H1 (cell line): ENCODE data around the gene KIF25. TPM values are rescaled to one million over a fixed set of nuclear protein-coding genes. Genes with fewer than 3 reads are reported as not detected.

Source experiments
- CTCF ChIA-PET: fragments of 300-600 bp; sonication (Branson Sonifier 250); formaldehyde crosslinking; loops from one replicate; lab custom pipeline; 2021; ENCODE audit not compliant: partially characterized antibody; lab: Charles Lee
- POLR2A ChIA-PET: fragments of 300-600 bp; sonication (Branson Sonifier 250); formaldehyde crosslinking; loops from one replicate; lab custom pipeline; 2021; ENCODE audit warnings: inconsistent platforms; ENCODE audit not compliant: partially characterized antibody; lab: Charles Lee
- DNase-seq, 2 experiments: peaks; one replicate each; pipeline versions ENCODE4 v3.0.0 to v3.0.0-alpha.2; 2010 to 2022; ENCODE audit warnings: low spot score in 2 of 2, low read depth in 1 of 2, mixed read lengths in 1 of 2
- FAIRE-seq: peaks from 2 replicates; lab custom pipeline; 2011; peaks lifted over from hg19 to GRCh38; lab: Jason Lieb, UNC
- H2AFZ ChIP-seq: 2 replicates; pipeline ENCODE4 v1.8.1; 2012; ENCODE audit warnings: low read length, inconsistent platforms
- H2AK5ac ChIP-seq: 2 replicates; pipeline ENCODE4 v1.6.1; 2013; ENCODE audit warnings: low read depth, low read length
- H2BK120ac ChIP-seq: replicated peaks from 2 replicates; pipeline ENCODE3; 2013; ENCODE audit warnings: low read depth, low read length, inconsistent platforms
- H2BK12ac ChIP-seq: 2 replicates; pipeline ENCODE4 v1.6.1; 2013; ENCODE audit warnings: low read depth, low read length
- H2BK15ac ChIP-seq: 2 replicates; pipeline ENCODE4 v1.6.1; 2013; ENCODE audit warnings: low read length
- H2BK20ac ChIP-seq: 2 replicates; pipeline ENCODE4 v1.6.1; 2013; ENCODE audit warnings: low read length
- H2BK5ac ChIP-seq: 2 replicates; pipeline ENCODE4 v1.6.1; 2013; ENCODE audit warnings: low read depth, low read length
- H3K14ac ChIP-seq: 2 replicates; pipeline ENCODE4 v1.6.1; 2013; ENCODE audit warnings: inconsistent platforms; ENCODE audit not compliant: insufficient read length
- H3K18ac ChIP-seq: 2 replicates; pipeline ENCODE4 v1.6.1; 2013; ENCODE audit warnings: low read length; ENCODE audit errors: extremely low read depth
- H3K23ac ChIP-seq: 2 replicates; pipeline ENCODE4 v1.6.1; 2013; ENCODE audit warnings: inconsistent platforms; ENCODE audit not compliant: insufficient read length
- H3K23me2 ChIP-seq: 2 replicates; pipeline ENCODE4 v1.6.1; 2013; ENCODE audit warnings: low read depth, low read length
- H3K27ac ChIP-seq: 2 replicates; pipeline ENCODE4 v1.6.1; 2011; ENCODE audit warnings: low read depth, low read length, inconsistent platforms
- H3K27me3 ChIP-seq, 4 experiments: replicated peaks in 1 of 4; 1 replicate in 1 of 4; 2 replicates in 3 of 4; pipeline versions ENCODE4 v1.6.1 to v1.8.1; 2011 to 2013; ENCODE audit warnings: low read length in 3 of 4, mild to moderate bottlenecking in 3 of 4, inconsistent platforms in 2 of 4, mixed read lengths in 2 of 4, moderate library complexity in 1 of 4; ENCODE audit not compliant: control insufficient read depth in 3 of 4, insufficient read depth in 3 of 4; ENCODE audit errors: extremely low read depth in 1 of 4
- H3K36me3 ChIP-seq, 4 experiments: 2 replicates each; pipeline versions ENCODE4 v1.6.1 to v1.8.1; 2011 to 2013; ENCODE audit warnings: mild to moderate bottlenecking in 4 of 4, low read length in 3 of 4, moderate library complexity in 2 of 4, control low read depth in 1 of 4, inconsistent platforms in 1 of 4; ENCODE audit not compliant: insufficient read depth in 4 of 4, control insufficient read depth in 2 of 4
- H3K4ac ChIP-seq: replicated peaks from 2 replicates; pipeline ENCODE3; 2013; ENCODE audit warnings: low read length, low read depth, mixed read lengths, inconsistent platforms; ENCODE audit not compliant: insufficient read length
- H3K4me1 ChIP-seq, 4 experiments: replicated peaks in 1 of 4; 1 replicate in 1 of 4; 2 replicates in 3 of 4; pipeline versions ENCODE4 v1.6.1 to v1.8.1; 2011 to 2013; ENCODE audit warnings: low read length in 3 of 4, inconsistent platforms in 2 of 4, mixed read lengths in 1 of 4; ENCODE audit not compliant: insufficient read depth in 4 of 4, control insufficient read depth in 3 of 4
- H3K4me2 ChIP-seq, 2 experiments: 2 replicates each; pipeline versions ENCODE4 v1.6.1 to v1.8.1; 2011 to 2013; ENCODE audit warnings: low read depth in 2 of 2, low read length in 2 of 2, control low read depth in 1 of 2, inconsistent platforms in 1 of 2, mild to moderate bottlenecking in 1 of 2; ENCODE audit not compliant: insufficient read depth in 1 of 2
- H3K4me3 ChIP-seq, 4 experiments: fragments of 200-600, 300-600 bp in 1 of 4; sonication (generic), shearing (Covaris generic), sonication (Bioruptor Twin) in 1 of 4; 2 replicates each; pipeline versions ENCODE4 v1.5.1 to v1.8.1; 2011 to 2016; ENCODE audit warnings: low read length in 4 of 4, low read depth in 3 of 4, control low read depth in 2 of 4, inconsistent platforms in 2 of 4, mild to moderate bottlenecking in 2 of 4, mixed read lengths in 1 of 4, moderate library complexity in 1 of 4; ENCODE audit not compliant: insufficient read depth in 2 of 4; ENCODE audit errors: extremely low read depth in 1 of 4
- H3K56ac ChIP-seq: replicated peaks from 2 replicates; pipeline ENCODE3; 2013; ENCODE audit warnings: low read depth, mild to moderate bottlenecking, mixed read lengths, low read length, inconsistent platforms; ENCODE audit not compliant: insufficient read length
- H3K79me1 ChIP-seq: 2 replicates; pipeline ENCODE4 v1.6.1; 2013; ENCODE audit warnings: low read depth, low read length, control low read depth
- H3K79me2 ChIP-seq, 2 experiments: 2 replicates each; pipeline versions ENCODE4 v1.6.1 to v1.8.1; 2012 to 2013; ENCODE audit warnings: low read length in 2 of 2, mild to moderate bottlenecking in 2 of 2, inconsistent platforms in 1 of 2; ENCODE audit not compliant: insufficient read depth in 2 of 2, control insufficient read depth in 1 of 2
- H3K9ac ChIP-seq, 4 experiments: replicated peaks in 1 of 4; 1 replicate in 1 of 4; 2 replicates in 3 of 4; pipeline versions ENCODE4 v1.6.1 to v1.8.1; 2011 to 2013; ENCODE audit warnings: low read depth in 3 of 4, low read length in 3 of 4, control low read depth in 2 of 4, mild to moderate bottlenecking in 2 of 4, moderate library complexity in 2 of 4, inconsistent platforms in 1 of 4; ENCODE audit errors: extremely low read depth in 1 of 4
- H3K9me3 ChIP-seq, 2 experiments: 2 replicates each; pipeline versions ENCODE4 v1.6.1 to v1.8.1; 2012 to 2013; ENCODE audit warnings: mild to moderate bottlenecking in 2 of 2, moderate library complexity in 2 of 2, control low read depth in 1 of 2, inconsistent platforms in 1 of 2, low read depth in 1 of 2, low read length in 1 of 2, mixed read lengths in 1 of 2; ENCODE audit not compliant: insufficient read depth in 2 of 2
- H4K20me1 ChIP-seq, 2 experiments: replicated peaks in 1 of 2; 2 replicates each; pipeline versions ENCODE3 to v1.8.1; 2011 to 2013; ENCODE audit warnings: inconsistent platforms in 2 of 2, low read length in 2 of 2, mild to moderate bottlenecking in 1 of 2; ENCODE audit not compliant: insufficient read depth in 2 of 2, control insufficient read depth in 1 of 2
- H4K5ac ChIP-seq: 2 replicates; pipeline ENCODE4 v1.6.1; 2013; ENCODE audit warnings: low read length, low read depth, mixed read lengths, inconsistent platforms; ENCODE audit not compliant: insufficient read length
- H4K8ac ChIP-seq: 2 replicates; pipeline ENCODE4 v1.8.0; 2013; ENCODE audit warnings: mild to moderate bottlenecking, moderate library complexity, low read length, inconsistent platforms; ENCODE audit not compliant: insufficient read depth; ENCODE audit errors: extremely low read depth
- H4K91ac ChIP-seq: replicated peaks from 2 replicates; pipeline ENCODE3; 2013; ENCODE audit warnings: low read length, mixed read lengths, inconsistent platforms; ENCODE audit not compliant: insufficient read length
- CBX5 ChIP-seq: fragments of 300-800, 300-1000 bp; sonication (generic); IDR thresholded peaks from 2 replicates; pipeline ENCODE4 v1.7.1; 2016; ENCODE audit warnings: antibody characterized with exemption, low read length, low read depth
- JUN ChIP-seq: IDR thresholded peaks from 2 replicates; pipeline ENCODE4 v1.6.1; 2011; ENCODE audit warnings: low read depth, mild to moderate bottlenecking, improper control_type of control experiment, low read length
- POLR2AphosphoS5 ChIP-seq: IDR thresholded peaks from 2 replicates; pipeline ENCODE4 v1.6.1; 2011; ENCODE audit warnings: low read depth, low read length
- TAF1 ChIP-seq: IDR thresholded peaks from 2 replicates; pipeline ENCODE4 v1.6.1; 2011; ENCODE audit warnings: mild to moderate bottlenecking, low read depth, low read length
- YY1 ChIP-seq: IDR thresholded peaks from 2 replicates; pipeline ENCODE4 v1.6.1; 2011; ENCODE audit warnings: low read depth, mild to moderate bottlenecking, low read length
- WGBS, 2 experiments: shearing (Covaris generic) in 1 of 2; methylation state at CpG; one replicate each; pipeline versions ENCODE4 v1.1.6 to v1.1.7; 2013 to 2015; ENCODE audit warnings: low lambda C conversion rate in 2 of 2, mixed read lengths in 2 of 2, inconsistent platforms in 1 of 2, low coverage in 1 of 2, missing lambda C conversion rate in 1 of 2; ENCODE audit not compliant: insufficient replicate concordance in 2 of 2, insufficient coverage in 1 of 2, insufficient read length in 1 of 2; ENCODE audit errors: extremely low coverage in 1 of 2, missing lambda C conversion rate in 1 of 2; 5-methylcytosine and 5-hydroxymethylcytosine counted together
- polyA plus RNA-seq, 7 experiments: library from polyadenylated mRNA; depleted of rRNA in 3 of 7; stranded (reverse) in 5 of 7; unstranded in 2 of 7; fragments of >200 nt in 5 of 7; fragments of 200-250 nt in 2 of 7; gene quantifications; 1 replicate in 5 of 7; 2 replicates in 1 of 7; 4 replicates in 1 of 7; pipeline versions ENCODE4 v1.2.1 to v1.2.3, GENCODE V29; 2011 to 2013; ENCODE audit warnings: missing spikeins in 2 of 7, mixed read lengths in 2 of 7
- total RNA-seq: library from RNA; stranded (reverse); fragmentation: NEBNext Ultra II Directional; extraction: Animal tissue kit (Norgen Biotek cat#: 25700); gene quantifications from 2 replicates; pipeline ENCODE4 v1.2.1, GENCODE V29; 2021
- TF ChIP-seq, protein P1 (sequence below), 3 experiments: IDR thresholded peaks; 1 replicate in 2 of 3; 2 replicates in 1 of 3; pipeline versions ENCODE4 v1.5.1 to v1.6.1; 2011; ENCODE audit warnings: low read length in 3 of 3, mild to moderate bottlenecking in 3 of 3, inconsistent platforms in 2 of 3, low read depth in 1 of 3, moderate library complexity in 1 of 3; ENCODE audit not compliant: insufficient read depth in 1 of 3; ENCODE audit errors: control extremely low read depth in 1 of 3
- TF ChIP-seq, protein P2 (sequence below): IDR thresholded peaks from 2 replicates; pipeline ENCODE4 v1.6.1; 2012; ENCODE audit warnings: inconsistent platforms

The KIF25 gene
- total and polyA plus RNA-seq, 2 of the 8 experiments (the other 6 are each of a cell fraction or from before 2014, with no cell fraction given), result 1.5 to 2.0 TPM

DNA sequence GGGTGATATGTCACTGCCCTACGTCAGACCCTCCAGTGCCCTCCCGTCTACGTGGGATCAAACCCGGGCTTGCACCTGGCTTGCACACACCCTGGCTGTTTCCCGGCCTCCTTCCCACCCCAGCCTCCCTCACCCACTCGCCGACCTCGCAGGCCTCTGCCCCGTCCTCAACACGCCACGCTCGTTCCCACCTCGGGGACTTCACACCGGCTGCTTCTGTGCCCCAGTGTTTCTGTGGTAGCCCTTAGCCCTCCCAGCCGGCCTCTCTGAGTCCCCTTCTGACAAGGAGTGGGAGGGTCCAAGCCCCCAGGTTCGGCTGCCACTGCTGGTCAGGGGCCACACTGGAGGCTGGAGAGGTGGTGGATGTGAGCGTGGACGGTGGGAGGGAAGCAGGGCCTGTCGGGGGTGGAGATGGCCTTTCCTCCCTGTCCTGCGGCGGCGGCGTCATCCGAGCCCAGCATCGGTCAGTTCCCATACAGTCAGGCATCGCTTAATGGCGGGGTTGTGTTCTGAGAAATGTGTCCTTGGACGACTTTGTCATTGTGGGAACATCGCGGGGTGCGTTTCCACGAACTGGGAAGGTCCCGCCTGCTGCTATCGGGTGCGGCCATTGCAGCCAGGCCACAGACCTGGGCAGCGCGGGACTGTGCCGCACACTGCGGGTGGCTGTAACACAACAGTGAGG lies 11.4 kb upstream of the KIF25 start:
- H3K4me2 ChIP-seq, result no peak overlapping the region
- no peak overlapping the region for H3K27ac ChIP-seq
- H4K8ac ChIP-seq, result no peak overlapping the region
- ChIA-PET CTCF (interaction anchor here (0.6 to 1.3 kb wide), 2 partner anchors 18 to 313 kb away, joined by 3 read pairs; no protein-coding TSS in a partner anchor), POLR2A (no interaction called here)
- H3K23me2 ChIP-seq, result no peaks in the 10 kb centered on the region
- FAIRE-seq (no peak), DNase-seq (peak in 1 of 2 experiments; percentile 31)
- no peak overlapping the region; the same call in 1 of the 2 replicates for H2AFZ ChIP-seq
- H3K14ac ChIP-seq, result no peak overlapping the region
- no peak overlapping the region for H3K23ac ChIP-seq
- H3K79me1 ChIP-seq, result no peaks in the 10 kb centered on the region; the same call in 1 of the 2 replicates
- no peaks in the 10 kb centered on the region for H3K36me3 ChIP-seq
- H2BK12ac ChIP-seq, result no peak overlapping the region
- no peaks in the 10 kb centered on the region for H4K20me1 ChIP-seq
- H3K18ac ChIP-seq, result no peak overlapping the region
- no peaks in the 10 kb centered on the region for H3K79me2 ChIP-seq
- H3K27me3 ChIP-seq, result no peaks in the 10 kb centered on the region
- no peak overlapping the region for H4K5ac ChIP-seq
- H3K4me1 ChIP-seq, result no peaks in the 10 kb centered on the region
- no peak overlapping the region for H3K56ac ChIP-seq
- H2BK20ac ChIP-seq, result no peak overlapping the region
- no peak overlapping the region for H4K91ac ChIP-seq
- H2BK120ac ChIP-seq, result no peak overlapping the region
- H3K9me3 ChIP-seq, result peaks cover 0 to 4% of the 10 kb centered on the region in 2 experiments; a peak in 1 of 4 replicates
- no peak overlapping the region for H3K4me3 ChIP-seq
- H2BK5ac ChIP-seq, result 0 out of 2 replicates have a peak overlapping the region, but pooled peaks have one; percentile 8
- TF ChIP-seq YY1 (no peak), CBX5 (no peak), JUN (no peak), POLR2AphosphoS5 (no peak), TAF1 (no peak)
- TF ChIP-seq, protein P1, sequence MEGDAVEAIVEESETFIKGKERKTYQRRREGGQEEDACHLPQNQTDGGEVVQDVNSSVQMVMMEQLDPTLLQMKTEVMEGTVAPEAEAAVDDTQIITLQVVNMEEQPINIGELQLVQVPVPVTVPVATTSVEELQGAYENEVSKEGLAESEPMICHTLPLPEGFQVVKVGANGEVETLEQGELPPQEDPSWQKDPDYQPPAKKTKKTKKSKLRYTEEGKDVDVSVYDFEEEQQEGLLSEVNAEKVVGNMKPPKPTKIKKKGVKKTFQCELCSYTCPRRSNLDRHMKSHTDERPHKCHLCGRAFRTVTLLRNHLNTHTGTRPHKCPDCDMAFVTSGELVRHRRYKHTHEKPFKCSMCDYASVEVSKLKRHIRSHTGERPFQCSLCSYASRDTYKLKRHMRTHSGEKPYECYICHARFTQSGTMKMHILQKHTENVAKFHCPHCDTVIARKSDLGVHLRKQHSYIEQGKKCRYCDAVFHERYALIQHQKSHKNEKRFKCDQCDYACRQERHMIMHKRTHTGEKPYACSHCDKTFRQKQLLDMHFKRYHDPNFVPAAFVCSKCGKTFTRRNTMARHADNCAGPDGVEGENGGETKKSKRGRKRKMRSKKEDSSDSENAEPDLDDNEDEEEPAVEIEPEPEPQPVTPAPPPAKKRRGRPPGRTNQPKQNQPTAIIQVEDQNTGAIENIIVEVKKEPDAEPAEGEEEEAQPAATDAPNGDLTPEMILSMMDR (IDR thresholded peaks at IDR 0.05; ENCODE audit: control extremely low read depth in 1 of 3, insufficient read depth in 1 of 3, low read depth in 1 of 3, low read length in 3 of 3), result no peak
- TF ChIP-seq, protein P2, sequence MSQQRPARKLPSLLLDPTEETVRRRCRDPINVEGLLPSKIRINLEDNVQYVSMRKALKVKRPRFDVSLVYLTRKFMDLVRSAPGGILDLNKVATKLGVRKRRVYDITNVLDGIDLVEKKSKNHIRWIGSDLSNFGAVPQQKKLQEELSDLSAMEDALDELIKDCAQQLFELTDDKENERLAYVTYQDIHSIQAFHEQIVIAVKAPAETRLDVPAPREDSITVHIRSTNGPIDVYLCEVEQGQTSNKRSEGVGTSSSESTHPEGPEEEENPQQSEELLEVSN, result no peak
- H2AK5ac ChIP-seq, result no peak overlapping the region
- no peak overlapping the region for H2BK15ac ChIP-seq
- H3K4ac ChIP-seq, result no peak overlapping the region
- H3K9ac ChIP-seq, result no peak overlapping the region
- WGBS, 2 experiments, result 90% methylated on average over 38 of the region's 39 CpGs; no CpG with 5 or more reads in 1 of the 2 experiments
